RWPE1 (cell line): ENCODE data around the gene TSPAN9.

Source experiments
- CTCF ChIA-PET: fragments of 350-600 bp; sonication (Branson Sonifier 250); formaldehyde crosslinking; extraction: SDS; loops from one replicate; lab custom pipeline; 2021; lab: Yijun Ruan, JAX
- POLR2A ChIA-PET: fragments of 400-600 bp; formaldehyde crosslinking; extraction: SDS; loops from one replicate; lab custom pipeline; 2020; ENCODE audit warnings: antibody characterized with exemption; ENCODE audit not compliant: low non-redundant PET; lab: Yijun Ruan, JAX
- DNase-seq: peaks from one replicate; pipeline ENCODE4 v3.0.0; 2012; ENCODE audit warnings: low spot score
- H3K27ac ChIP-seq: fragments of 450-650 bp; 2 replicates; pipeline ENCODE4 v1.5.1; 2017
- CTCF ChIP-seq: fragments of 450-650 bp; conservative IDR thresholded peaks from 2 replicates; pipeline ENCODE4 v1.5.1; 2017; ENCODE audit warnings: low read depth, mild to moderate bottlenecking

The TSPAN9 gene

GRCh38 chr12:3315201-3315661, 238.1 kb downstream of the TSPAN9 start:
- no peak for TF ChIP-seq CTCF
- DNase-seq, result peak; percentile 79
- ChIA-PET POLR2A (no interaction called here), CTCF (interaction anchor here (0.6 to 4.7 kb wide), 4 partner anchors 15 to 382 kb away, joined by 3 to 24 read pairs (median 5); no protein-coding TSS in a partner anchor)
- peak overlapping the region; percentile 76 for H3K27ac ChIP-seq

- TF ChIP-seq CTCF, result no peak
- DNase-seq, result no peak
- POLR2A ChIA-PET, result no interaction called here
- H3K27ac ChIP-seq, result no peak overlapping the region
- CTCF ChIA-PET, result interaction anchor here (4.7 kb wide), 1 partner anchor 17 kb away, joined by 24 read pairs; no protein-coding TSS in a partner anchor
These were observed 239.7 kb downstream of the TSPAN9 start for GRCh38 chr12:3316776-3317480.

- no peak for DNase-seq
- TF ChIP-seq CTCF, result no peak
- no peak overlapping the region for H3K27ac ChIP-seq
- CTCF ChIA-PET, result interaction anchor here (4.7 kb wide), 1 partner anchor 17 kb away, joined by 24 read pairs; no protein-coding TSS in a partner anchor
- POLR2A ChIA-PET, result no interaction called here
These were observed 240.3 kb downstream of the TSPAN9 start for GRCh38 chr12:3317481-3317815.

- CTCF ChIA-PET, result interaction anchor here (4.7 kb wide), 1 partner anchor 18 kb away, joined by 24 read pairs; no protein-coding TSS in a partner anchor
- no peak overlapping the region for H3K27ac ChIP-seq
- no peak for TF ChIP-seq CTCF
- POLR2A ChIA-PET, result no interaction called here
- no peak for DNase-seq
These were observed 240.8 kb downstream of the TSPAN9 start for GRCh38 chr12:3317841-3318501.

- ChIA-PET CTCF (interaction anchor here (0.6 kb wide), 1 partner anchor 454 kb away, joined by 3 read pairs; no protein-coding TSS in a partner anchor), POLR2A (no interaction called here)
- no peak overlapping the region for H3K27ac ChIP-seq
- TF ChIP-seq CTCF, result no peak
- no peak for DNase-seq
These were observed 242.7 kb downstream of the TSPAN9 start for GRCh38 chr12:3319723-3320492.
